Measurements from ENCODE around the gene COL5A3.
"Not testable (repeated sequence)": the region's sequence is repeated elsewhere in the genome, so short reads cannot be mapped to it uniquely, and the experiment has no call there.

Gene COL5A3

DNA sequence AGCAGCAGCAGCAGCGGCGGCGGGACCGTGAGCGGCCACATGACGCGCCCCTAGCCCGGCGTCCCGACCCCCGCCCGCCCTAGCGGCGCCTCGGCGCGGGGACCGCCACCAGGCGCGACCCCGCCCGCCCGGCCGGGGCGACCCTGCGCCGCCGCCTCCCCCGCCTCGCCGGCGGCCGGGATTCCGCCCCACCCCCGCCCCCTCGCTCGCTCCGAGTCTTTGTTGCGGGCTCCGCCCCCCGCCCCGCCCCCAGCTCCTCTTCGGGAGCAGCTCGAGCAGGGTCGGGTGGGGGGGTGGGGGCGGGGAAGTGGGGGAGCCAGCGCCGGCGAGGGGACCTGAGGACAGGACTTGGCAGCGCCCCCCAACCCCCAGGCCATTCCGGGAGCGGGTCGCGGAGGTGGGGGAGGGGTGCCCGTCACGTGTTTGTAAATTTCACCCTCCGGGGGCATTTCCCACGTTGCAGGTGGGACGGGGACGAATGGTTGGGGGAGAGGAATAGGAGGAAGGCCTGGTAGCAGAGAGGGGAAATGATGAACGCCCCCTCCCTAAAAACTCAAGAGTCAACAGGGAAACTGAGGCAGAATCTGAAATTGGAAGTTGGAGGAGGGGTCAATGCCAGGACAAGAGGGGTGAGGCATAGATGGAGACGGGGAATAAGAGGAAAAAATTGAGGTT, 73.8 kb downstream of the COL5A3 start, which contains the start of gene OLFM2:
Gene OLFM2 (minus strand): TSS at position 190 of the 675 bp plus-strand sequence. CDS start 149 bp downstream, at position 41.
- no peak for DNase-seq (ENCODE audit: low spot score)

DNA sequence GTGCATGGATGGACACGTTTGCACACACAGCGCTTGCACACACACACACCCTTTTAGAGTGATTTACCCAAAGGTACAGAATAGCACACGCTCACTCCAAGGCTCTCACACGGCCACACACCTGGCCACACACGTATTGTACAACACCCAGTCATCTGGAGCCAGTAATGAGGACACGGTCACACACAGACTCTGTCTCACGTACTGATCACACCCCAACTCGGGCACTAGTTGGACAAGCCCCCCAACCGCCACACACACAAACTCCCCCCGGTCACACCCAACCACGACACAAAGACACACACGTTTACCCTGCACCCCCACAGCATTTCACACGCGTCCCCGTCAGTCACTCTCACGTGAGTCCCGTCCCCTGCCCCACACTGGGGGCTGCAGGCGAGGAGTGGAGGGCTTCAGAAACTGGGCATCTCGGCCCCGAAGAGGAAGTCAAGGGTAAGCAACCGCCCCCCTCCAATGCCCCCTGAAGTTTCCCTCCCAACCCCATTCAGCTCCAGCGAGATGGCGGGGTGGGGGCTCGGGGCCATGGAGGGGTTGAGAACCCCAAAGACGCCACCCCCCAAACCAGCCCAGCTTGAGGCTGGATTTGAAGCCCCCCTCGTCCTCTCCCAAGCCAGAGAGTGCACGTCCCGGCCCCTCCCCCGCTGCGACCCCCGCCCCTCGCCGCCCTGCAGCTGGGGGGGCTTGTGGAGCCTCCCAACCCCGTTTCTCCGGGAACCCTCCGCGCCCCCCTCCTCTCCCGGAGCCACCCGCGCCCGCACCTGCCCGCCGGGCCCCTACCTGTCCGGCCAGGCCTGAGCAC, 74.6 kb downstream of the COL5A3 start:
- DNase-seq (ENCODE audit: low spot score): no peak

DNA sequence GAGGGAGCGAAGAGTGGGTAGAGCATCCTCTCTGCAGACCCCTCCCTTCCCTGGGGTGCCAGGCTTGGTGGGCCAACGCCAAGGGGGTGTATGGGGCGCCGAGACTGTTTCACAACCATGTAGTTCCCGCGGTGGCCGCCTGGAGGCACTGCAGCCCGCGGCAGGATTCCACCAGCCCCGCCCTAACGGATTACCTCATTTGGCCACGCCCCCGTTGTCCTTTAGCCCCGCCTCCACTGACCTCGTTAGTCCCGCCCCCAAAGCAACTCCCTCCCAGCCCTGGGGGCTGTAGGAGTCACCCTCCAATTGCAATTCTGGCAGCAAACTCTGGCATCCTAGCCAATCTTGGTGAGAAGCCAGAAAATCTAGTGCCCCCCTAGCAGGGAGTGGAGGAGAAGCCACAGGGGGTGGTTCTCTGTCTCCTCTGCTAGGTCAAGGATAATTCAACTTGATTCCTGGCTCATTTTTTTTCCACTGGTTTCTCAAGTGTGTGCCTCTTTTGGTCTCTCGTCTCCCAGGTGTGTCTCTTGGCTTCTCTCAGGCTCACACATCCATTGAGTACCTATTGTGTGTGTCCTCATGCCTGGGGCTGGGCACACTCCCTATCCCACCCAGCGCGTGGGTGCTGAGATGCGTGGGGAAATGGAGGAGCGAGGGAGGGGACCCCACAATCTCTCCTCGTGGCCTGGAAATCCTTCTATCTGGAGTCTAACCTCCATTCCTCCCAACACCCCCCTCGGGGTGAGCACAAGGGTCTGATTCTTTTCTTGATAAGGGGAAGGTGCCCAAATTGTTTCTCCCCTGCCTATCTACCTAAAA, 76.0 kb downstream of the COL5A3 start:
- DNase-seq (ENCODE audit: low spot score): peak; percentile 53

DNA sequence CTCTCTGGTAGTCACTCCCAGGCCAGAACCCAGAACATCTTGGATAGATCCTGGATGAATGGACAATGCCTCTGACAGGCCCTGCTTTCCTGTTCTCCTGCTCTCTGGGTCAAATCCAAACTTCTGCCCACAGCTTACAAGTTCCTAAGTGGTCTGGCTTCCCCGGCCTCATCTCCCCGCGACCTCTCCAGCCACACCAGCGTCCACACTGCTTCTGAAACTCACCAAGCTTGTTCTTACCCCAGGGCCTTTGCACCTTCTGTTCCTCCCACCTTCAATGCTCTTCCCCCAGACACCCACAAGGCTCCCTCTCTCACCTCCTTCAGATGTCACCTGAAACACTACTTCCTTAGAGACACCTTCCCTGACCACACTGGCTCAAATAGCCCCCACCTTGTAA, 77.5 kb downstream of the COL5A3 start:
- no peak for DNase-seq (ENCODE audit: low spot score)

DNA sequence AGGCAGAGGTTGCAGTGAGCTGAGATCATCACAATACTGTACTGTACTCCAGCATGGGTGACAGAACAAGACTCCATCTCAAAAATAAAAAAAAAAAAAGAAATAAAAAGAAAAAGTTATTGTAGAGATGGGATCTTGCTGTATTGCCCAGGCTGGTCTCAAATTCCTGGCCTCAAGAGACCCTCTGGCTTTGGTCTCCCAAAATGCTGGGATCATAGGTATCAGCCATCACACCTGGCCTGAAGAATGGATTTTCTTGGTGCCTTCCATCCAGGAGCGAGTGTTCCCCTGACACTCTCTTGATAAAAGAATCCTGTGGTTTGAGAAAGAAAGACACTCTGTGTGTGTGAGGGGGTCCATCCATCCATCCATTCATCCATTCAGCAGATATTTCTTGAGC, 78.7 kb downstream of the COL5A3 start:
- no peak for DNase-seq (ENCODE audit: low spot score)

DNA sequence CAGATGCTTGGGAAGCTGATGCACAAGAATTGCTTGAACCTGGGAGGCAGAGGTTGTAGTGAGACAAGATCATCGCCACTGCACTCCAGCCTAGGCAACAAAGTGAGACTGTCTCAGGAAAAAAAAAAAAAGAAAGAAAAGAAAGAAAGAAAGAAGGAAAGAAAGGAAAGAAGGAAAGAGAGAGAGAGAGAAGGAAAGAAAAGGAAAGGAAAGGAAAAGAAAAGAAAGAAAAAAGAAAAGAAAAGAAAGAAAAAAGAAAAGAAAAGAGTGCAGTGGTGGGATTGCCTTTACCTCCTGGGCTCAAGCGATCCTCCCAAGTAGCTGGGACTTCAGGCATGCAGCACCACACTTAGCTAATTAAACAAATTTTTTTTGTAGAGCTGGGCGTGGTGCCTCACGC, 86.9 kb downstream of the COL5A3 start:
- no peak for DNase-seq (ENCODE audit: low spot score)

DNA sequence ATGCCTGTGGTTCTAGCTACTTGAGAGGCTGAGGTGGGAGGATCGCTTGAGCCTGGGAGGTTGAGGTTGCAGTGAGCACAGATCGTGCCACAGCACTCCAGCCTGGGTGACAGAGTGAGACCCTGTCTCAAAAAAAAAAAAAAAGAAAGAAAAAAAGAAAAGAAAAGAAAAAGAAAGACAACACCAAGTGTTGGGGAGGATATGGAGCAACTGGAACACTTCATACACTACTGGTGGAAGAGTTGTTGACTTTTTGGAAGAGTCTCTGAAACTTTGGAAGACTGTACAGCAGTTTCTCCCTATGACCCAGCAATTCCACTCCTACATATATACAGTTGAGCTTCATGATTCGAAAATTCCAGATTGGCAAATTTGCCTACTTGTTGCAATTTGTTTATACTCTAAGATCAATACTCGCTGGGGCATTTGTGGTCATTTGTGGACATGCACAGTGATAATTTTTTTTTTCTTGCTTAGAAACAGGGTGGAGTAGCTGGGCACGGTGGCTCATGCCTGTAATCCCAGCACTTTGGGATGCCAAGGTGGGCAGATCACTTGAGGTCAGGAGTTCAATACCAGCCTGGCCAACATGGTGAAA, 87.4 kb downstream of the COL5A3 start:
- DNase-seq (ENCODE audit: low spot score): not testable (repeated sequence)

DNA sequence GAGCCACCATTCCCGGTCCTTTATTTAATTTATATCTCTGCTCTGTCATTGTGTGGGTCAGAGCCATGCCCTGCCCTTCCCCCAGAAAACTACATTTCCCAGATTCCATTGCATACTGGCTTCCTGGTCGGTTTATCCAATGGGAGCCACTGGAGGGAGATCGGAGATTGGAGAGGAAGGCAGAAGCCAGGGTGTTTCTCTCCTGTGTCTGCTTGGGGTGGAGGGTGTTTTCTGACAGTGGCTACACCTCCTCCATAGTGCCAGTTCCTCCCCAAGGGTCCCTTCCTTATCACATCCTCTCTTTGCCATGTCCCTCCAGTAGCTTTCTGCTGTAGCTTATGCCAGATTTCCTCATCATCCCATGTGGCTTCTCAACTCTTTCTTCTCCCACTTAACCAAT, 93.0 kb downstream of the COL5A3 start:
- peak; percentile 78 for DNase-seq (ENCODE audit: low spot score)

DNA sequence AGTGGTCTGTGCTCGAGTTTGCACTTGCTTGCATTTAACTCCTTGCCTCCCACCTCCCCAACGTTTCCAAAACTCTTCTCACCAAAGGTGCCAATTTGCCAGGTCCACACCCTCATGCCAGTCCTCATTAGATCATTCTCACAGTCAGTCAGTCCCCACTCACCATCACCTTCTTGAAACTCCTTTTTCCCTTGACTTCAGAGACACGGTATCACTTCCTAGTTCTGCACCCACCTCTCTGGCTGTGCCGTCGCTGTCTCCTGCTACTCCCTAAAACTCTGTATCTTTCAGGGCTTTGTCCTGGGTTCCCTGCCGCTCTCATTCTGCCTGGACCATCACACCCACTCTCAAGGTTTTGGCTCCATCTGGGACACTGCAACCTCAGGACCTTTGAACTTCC, 93.6 kb downstream of the COL5A3 start:
- DNase-seq (ENCODE audit: low spot score): no peak

DNA sequence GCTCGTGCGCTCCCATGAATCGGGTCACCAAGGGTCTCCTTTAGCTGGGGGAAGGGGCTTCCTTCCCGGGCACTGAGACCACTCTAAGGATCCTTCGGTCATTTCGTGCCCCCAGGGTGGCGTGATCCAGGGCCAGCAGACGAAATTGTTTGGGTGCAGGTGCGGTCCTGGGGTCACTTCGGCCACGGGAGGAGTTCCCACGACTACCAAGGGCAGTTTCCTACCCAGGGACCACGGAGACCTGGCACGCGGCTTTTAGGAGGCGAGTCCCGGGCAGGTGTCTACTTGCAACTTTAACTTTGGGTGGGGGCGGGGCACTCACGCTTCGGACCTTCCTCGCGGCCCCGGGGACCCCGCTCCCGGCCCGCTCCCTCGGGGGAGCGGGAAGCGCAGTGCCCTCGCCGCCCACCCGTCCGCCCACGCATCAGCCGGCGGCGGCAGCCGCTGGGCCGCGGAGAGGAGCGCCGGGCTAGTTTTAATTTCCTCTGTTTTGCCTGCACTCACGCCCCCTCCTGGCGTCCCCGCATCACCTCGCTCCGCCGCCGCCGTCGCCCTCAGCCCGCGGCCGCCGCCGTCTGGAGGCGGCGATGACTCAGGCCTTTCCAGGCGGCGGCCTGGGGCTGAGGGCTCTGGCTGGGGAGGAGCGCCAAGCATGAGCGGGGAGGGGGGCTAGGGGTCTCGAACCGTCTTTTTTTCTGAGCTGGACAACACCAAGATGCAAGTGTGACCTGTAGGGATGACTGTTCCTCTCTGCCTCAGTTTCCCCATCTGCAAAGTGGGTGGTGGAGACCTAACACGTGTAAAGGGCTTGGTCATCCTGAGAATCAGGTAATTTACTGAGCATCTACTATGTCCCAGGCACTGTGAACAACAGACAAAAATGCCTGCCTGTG, 95.7 kb downstream of the COL5A3 start:
- peak; percentile 86 for DNase-seq (ENCODE audit: low spot score)

DNA sequence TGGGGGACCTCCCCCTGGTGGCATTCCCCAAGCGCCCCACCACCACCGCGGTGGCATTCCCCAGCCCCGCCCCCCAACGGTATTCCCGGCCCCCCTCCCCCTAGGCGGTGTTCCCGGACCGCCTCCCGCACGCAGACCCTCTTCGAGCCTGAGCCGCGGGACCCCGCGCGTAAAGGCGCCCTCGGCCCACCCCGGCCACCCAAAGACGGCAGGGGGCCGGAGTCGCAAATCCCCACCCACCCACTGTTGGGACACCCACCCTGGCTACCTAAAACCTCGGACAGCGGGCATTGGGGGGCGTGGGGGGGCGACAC, 96.3 kb downstream of the COL5A3 start:
- DNase-seq (ENCODE audit: low spot score): no peak

DNA sequence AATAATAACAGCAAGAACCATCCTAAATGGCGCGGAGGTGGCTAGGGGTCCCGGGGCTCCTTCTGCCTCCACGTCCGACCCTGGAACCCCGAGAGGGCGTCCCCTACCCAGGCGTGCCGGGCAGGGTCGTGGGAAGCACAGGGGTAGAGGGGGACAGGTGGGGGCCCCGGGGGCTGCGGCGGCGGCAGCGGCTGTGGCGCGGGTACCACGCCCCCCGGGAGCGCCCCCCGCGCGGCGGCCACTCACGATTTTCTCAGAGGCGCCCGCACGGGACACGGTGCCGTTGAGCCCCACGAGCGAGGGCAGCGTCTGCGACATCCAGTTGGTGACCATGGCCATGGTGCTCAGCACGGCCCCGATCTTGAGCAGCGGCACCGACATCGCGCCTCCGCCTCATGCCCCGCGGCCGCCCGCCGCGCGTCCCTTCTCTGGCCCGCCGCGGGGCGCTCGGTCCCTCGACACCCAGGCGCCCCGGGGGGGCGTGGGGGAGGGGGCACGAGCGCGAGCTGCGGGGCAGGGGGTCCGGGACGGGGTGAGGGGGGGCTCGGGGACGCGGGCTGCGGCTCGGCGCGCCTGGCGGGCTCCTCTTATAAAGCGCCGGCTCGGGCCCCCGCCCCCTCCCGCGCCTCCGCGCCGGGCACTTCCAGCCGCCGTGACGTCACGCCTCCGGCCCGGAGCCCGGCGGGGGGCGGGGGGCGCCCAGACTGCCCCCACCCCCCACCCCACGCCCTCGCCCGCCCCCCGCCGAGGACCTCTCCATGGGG, 96.9 kb downstream of the COL5A3 start:
- DNase-seq (ENCODE audit: low spot score): no peak

DNA sequence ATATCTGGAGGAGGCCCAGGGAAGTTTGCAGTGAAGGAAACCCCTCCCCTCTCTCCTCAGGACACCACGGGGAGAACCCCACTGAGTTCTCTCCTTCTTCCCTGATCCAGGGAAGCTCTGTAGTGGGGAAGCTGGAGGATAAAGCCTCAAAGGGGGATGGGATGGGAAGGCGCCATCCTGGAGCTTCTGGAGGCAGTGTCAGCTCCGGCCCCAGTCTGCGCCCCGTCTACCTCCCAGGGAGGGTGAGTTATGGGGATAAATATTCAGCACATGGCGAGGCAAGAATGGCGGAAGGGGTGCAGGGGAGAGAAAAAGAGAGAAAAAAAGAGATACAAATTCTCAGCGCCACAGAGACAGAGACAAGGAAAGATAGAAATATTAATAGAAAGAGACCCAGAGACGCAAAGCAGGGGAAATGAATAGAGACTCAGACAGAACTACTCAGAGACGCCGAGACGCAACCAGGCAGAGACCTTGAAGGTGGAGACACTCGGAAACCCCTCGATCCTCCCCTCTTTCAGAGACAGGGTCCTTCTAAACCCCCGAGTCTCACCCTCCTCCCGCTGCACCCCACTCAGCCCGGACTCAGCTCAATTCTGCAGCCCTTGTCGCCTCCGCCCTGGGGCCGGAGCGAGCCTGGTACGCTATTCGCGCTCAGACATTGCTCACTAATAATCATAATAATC, 97.6 kb downstream of the COL5A3 start:
- no peak for DNase-seq (ENCODE audit: low spot score)

DNA sequence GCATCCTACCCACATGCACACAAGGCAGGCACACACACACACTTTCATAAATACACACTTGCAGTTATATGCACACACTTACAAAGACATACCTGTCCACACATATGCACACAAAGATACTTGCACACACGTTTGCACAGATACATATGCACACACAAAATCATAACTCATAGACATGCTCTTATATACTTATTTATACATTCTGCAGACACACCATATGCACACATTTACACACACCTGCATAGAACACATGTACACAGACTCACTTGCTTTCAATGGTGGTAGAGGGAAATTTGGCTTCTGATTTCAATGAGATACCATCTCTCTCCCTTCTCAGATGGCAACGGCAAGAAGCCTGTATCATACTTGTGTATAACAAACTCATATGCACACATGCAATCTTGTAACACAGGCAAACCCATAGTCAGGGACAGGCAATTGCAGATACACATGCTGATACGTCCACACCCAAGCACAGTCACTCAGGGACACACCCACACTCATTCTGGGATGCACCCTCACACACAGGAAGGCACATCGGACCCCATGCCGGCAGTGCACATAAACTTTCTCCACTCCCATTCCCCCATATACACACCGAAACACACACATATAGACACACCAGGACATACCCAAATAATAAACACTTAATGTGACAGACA, 98.6 kb downstream of the COL5A3 start:
- DNase-seq (ENCODE audit: low spot score): no peak

DNA sequence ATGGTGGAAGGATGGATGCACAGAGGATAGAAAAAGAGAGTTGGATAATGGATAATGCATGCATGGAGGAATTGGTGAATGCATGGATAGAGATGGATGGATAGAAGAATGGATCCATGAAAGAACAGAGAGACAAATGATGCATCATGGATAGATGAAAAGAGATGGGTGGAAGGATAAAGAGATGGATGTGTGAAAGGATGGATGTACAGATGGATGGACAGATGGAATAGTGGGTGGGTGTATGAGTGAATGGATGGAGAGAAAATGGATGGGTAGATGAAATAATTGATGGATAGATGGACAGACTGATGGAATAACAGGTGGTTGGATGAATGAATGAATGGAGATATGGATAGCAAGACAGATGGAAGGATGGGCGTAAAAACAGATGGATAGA, 99.7 kb downstream of the COL5A3 start:
- no peak for DNase-seq (ENCODE audit: low spot score)
